Nucleus accumbens (tissue), 56 donors: ENCODE results near the gene SRGN.
"Not testable (repeated sequence)": the region's sequence is repeated elsewhere in the genome, so short reads cannot be mapped to it uniquely, and the experiment has no call there.

Experiments
- DNase-seq, 56 donors: peaks; one replicate each; lab custom pipeline; 2025; lab: John Stamatoyannopoulos, UW

The SRGN gene

GRCh38 chr10:69124563-69125268 is 36.8 kb downstream of the SRGN start:
- peak in 24 of 56 donors; percentile 5 to 73 (median 17) for DNase-seq

- DNase-seq = no peak
These were observed 37.7 kb downstream of the SRGN start for GRCh38 chr10:69125554-69125953.

GRCh38 chr10:69130251-69130650 is 42.3 kb downstream of the SRGN start:
- no peak for DNase-seq

GRCh38 chr10:69139961-69140360 is 52.1 kb downstream of the SRGN start:
- DNase-seq = no peak

DNA sequence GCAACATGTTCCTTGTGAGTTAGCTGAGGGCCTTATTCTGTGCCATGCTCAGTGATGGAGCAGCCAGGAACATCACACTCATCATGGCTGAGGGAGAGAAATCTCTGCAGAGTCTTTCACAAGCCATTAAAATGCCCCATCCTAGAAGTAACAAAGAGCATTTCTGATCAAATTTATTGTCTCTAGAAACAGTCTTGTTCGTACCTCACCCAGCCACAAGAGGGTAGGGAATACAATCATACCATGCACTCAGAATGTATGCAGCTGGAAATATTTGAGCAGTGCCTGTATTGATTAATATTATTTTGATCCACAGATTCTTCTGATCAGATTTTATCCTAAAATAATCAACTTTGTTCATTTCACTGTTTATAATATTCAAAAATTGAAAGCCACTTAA is 53.4 kb downstream of the SRGN start:
- DNase-seq = no peak

GRCh38 chr10:69142074-69142473 is 54.2 kb downstream of the SRGN start:
- DNase-seq = not testable (repeated sequence)

- DNase-seq = no peak
These were observed 55.1 kb downstream of the SRGN start for GRCh38 chr10:69142983-69143382.

DNA sequence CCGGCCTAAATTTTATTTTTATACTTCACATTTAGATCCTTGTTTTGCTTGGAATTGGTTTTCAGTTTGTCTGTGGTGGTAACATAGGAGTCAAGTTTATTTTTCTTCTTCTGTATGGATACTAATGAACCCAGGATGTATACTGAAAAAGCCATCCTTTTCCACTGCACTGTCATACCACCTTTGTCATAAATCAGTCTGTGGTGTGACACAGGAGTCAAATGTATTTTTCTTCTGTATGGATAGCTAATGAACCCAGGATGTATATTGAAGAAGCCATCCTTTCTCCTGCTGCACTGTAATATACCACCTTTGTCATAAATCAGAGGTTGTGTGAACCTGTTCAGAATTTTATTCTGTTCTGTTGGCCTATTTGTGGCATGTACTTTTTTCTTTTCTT is 57.4 kb downstream of the SRGN start:
- DNase-seq = no peak

DNA sequence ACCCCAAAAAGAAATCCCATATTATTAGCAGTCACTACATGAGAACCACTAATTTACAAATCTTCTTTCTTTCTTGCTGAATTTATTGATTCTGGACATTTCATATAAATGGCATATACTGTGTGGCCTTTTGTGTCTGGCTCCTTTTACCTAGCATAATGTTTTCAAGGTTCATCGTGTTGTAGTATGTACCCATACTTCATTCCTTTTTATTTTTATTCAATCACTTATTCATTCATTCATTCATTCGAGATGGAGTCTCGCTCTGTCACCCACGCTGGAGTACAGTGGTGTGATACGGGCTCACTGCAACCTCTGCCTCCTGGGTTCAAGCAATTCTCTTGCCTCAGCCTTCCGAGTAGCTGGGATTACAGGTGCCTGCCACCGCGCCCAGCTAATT is 58.0 kb downstream of the SRGN start:
- DNase-seq = no peak

DNA sequence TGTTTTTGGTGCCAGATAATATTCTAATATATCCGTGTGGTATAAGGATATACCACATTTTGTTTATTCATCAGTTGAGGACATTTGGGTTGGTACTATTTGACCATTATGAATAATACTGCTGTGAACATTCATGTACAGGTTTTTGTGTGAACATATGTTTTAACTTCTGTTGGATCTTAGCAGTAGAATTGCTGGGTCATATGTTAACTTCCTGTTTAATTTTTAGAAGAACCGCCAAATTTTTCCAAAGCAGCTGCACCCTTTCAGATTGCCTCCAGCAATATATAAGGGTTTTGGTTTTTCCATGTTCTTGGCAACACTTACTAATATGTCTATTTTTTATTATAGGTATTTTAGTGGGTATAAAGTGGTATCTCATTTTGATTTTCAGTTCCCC is 58.9 kb downstream of the SRGN start:
- DNase-seq = no peak

DNA sequence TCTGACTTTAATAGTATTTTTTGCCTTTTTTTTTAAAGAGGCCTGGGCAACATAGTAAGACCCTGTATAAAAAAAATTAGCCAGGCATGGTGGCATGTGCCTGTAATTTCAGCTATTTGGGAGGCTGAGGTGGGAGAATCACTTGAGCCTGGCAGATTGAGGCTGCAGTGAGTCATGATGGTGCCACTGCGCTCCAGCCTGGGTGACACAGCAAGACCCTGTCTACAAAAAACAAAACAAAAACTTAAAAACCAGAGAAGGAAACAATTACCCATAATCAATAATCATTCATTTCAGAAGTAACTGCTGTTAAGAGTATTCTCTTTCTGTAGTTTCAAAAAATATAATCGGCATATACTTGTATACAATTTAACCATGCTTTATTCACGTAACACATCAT is 64.1 kb downstream of the SRGN start:
- DNase-seq = no peak

DNA sequence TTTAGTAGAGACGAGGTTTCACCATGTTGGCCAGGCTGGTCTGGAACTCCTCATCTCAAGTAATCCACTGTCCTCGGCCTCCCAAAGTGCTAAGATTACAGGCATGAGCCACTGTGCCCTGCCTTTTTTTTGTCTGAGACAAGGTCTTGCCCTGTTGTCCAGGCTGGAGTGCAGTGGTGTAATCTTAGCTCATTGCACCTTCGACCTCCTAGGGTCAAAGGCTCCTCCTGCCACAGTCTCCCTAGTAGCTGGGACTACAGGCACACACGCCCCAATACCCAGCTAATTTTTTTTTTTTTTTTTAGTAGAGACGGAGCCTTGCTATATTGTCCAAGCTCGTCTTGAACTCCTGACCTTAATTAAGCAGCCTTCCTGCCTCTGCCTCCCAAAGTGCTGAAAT is 65.3 kb downstream of the SRGN start:
- no peak for DNase-seq
